ENCODE measurements around the gene SP2.

The SP2 gene

DNA sequence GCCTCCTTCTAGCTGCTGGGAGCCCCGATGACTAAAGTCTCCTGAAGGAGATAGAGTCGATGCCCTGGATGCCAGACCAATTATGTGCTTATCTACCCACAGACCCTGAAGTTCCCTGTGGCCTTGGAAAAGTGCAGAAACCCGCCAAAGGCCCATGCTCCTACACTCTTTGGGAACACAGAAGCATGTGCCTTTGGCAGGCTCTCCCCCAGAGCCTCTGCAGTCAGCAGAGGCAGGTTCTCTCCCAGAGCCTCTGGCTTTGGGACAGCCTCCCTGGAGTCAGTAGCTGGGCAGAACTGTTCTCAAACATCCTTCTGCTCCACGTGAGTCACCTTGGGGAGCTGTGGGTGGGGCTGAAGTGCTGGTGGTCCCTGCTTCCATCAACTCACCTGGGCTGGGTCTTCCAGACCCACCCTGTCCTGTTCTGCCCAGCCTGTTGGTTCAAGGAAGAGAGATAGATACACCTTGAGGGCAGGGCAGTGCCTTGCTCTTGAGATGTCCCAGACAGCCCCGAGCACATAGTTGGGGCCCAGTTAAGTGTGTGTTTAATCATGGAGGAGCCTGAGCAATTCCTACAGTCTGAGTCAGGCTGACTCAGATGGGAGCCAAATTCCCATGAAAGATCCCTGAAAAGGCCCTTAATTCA is 71.7 kb downstream of the SP2 start:
- H3K9me3 ChIP-seq (ENCODE audit: control insufficient read depth, low read length): no peaks in the 10 kb centered on the region
- H3K4me3 ChIP-seq (ENCODE audit: extremely low read depth, insufficient read depth, low read length, poor library complexity, severe bottlenecking): no peak overlapping the region
- H3K27ac ChIP-seq (ENCODE audit: low read depth, low read length, severe bottlenecking): peak overlapping the region; percentile 68
- no peaks in the 10 kb centered on the region for H3K36me3 ChIP-seq (ENCODE audit: control insufficient read depth, insufficient read depth, low read length)
- 69 to 75% methylated on average over 3 to 4 of the region's 5 CpGs for WGBS, 2 experiments (ENCODE audit: insufficient coverage in 2 of 2)
- peaks cover 12% of the 10 kb centered on the region for H3K4me1 ChIP-seq (ENCODE audit: control insufficient read depth, insufficient read depth, low read length, poor library complexity, severe bottlenecking)

DNA sequence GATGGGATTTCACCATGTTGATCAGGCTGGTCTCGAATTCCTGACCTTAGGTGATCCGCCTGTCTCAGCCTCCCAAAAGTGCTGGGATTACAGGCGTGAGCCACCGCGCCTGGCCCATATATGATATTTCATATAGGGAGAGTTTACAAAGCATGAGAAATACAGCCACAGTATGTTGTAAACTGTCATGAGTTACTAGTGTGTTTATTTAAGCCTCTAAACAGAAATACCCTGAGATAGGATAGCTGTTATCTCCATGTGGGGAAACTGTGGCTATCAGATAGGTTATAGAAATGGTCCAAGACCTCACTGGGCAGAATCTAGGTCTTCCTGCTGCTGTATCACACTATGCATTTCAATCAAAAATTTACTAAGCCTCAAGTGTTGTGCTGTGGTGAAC is 72.8 kb downstream of the SP2 start:
- 92 to 100% methylated on average over 2 of the region's 5 CpGs for WGBS, 2 experiments (ENCODE audit: insufficient coverage in 2 of 2)
- peaks cover 12% of the 10 kb centered on the region for H3K4me1 ChIP-seq (ENCODE audit: control insufficient read depth, insufficient read depth, low read length, poor library complexity, severe bottlenecking)
- H3K36me3 ChIP-seq (ENCODE audit: control insufficient read depth, insufficient read depth, low read length): peaks cover 6% of the 10 kb centered on the region

DNA sequence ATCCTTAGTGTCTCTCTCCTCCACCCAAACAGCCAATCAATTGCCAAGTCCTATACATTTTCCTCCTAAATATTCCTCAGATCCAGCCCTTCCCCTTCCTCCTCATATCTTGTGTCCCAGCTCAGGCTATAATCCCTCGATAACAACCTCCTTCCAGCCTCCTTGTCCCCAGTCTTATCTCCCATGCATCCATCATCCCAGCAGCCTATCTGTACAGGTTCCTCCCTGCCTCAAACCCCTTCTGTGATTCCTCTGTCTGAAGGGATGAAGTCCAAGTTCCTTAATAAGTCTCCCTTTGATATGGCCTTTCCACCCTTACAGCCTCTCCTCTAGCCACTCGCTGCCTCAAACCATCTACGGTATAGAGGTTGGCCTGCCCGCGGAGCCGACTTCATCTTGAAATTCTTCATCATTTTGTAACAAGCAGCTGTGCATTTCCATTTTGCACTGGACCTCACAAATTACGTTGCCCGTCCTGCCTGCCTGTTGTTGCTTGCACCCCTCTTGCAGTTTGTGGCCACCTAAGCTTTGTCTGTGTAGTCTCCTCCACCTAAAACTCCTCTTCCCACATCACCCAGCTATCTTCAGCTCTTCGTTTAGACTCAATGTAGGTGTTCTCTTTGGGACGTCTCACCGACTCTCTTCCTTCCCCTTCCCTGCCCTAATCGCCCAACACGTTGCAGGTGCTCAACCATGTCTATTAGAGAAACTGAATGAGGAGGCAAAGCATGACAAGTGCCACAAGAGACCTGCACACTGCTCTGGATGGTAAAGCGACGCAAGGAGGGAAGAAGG is 74.1 kb downstream of the SP2 start:
- H3K4me3 ChIP-seq (ENCODE audit: extremely low read depth, insufficient read depth, low read length, poor library complexity, severe bottlenecking): peak overlapping the region; percentile 5
- peaks cover 12% of the 10 kb centered on the region for H3K4me1 ChIP-seq (ENCODE audit: control insufficient read depth, insufficient read depth, low read length, poor library complexity, severe bottlenecking)
- H3K27ac ChIP-seq (ENCODE audit: low read depth, low read length, severe bottlenecking): no peak overlapping the region
- peaks cover 16% of the 10 kb centered on the region for H3K36me3 ChIP-seq (ENCODE audit: control insufficient read depth, insufficient read depth, low read length)
- H3K9me3 ChIP-seq (ENCODE audit: control insufficient read depth, low read length): no peaks in the 10 kb centered on the region
- 74 to 81% methylated on average over 10 to 14 of the region's 15 CpGs for WGBS, 2 experiments (ENCODE audit: insufficient coverage in 2 of 2)

More for the DNA sequence above, 72.8 kb downstream of the SP2 start:
- Histone ChIP-seq H3K27ac (ENCODE audit: low read depth, low read length, severe bottlenecking) (no peak overlapping the region), H3K9me3 (ENCODE audit: control insufficient read depth, low read length) (no peaks in the 10 kb centered on the region), H3K4me3 (ENCODE audit: extremely low read depth, insufficient read depth, low read length, poor library complexity, severe bottlenecking) (no peak overlapping the region)

DNA sequence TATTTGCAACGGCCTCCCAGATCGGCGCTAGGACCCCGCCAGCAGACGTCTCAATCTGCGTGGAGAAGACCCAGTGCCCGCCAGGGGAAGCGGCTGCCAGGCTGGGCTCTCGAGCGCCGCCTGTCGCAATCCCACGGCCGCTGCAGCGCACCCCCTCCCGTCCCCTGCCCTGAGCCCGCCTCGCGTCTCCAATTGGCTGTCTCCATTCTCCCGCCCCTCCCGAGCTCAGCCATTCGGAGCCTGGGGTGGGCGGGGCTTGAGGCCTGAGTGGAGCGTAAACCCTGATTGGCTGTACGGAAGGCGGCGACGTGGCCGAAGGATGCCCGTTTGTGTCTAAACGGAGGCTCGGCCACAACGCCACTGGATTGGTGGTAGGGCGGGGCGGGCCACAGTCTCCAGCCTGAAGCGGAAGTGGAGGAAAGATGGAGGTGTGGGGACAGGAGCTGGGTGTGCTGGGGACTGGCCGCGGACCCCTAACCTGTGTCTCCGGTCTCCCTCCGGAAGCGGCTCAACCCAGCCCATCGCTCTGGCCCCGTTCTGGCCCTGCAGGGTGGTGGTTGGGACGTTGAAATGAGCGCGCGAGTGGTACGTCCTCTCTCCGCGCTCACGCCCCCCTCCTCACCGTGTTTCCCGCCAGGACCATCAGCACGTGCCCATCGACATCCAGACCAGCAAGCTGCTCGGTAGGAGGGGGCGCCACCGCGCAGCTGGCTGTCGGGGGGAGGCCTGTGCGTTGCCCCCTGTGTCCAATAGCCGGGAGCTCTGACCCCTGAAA is 74.9 kb downstream of the SP2 start, which contains the start of gene CDK5RAP3:
CDK5RAP3 (plus strand) TSS at position 389 of the 775 bp plus-strand sequence; CDS start at position 423, 34 bp downstream.
- Histone ChIP-seq H3K4me3 (ENCODE audit: extremely low read depth, insufficient read depth, low read length, poor library complexity, severe bottlenecking) (peak within 1 kb of the TSS; percentile 66), H3K36me3 (ENCODE audit: control insufficient read depth, insufficient read depth, low read length) (peaks cover 24% of the 10 kb centered on the region), H3K9me3 (ENCODE audit: control insufficient read depth, low read length) (no peaks in the 10 kb centered on the region), H3K4me1 (ENCODE audit: control insufficient read depth, insufficient read depth, low read length, poor library complexity, severe bottlenecking) (peaks cover 12% of the 10 kb centered on the region), H3K27ac (ENCODE audit: low read depth, low read length, severe bottlenecking) (peak within 1 kb of the TSS; percentile 80)
- WGBS, 2 experiments (ENCODE audit: insufficient coverage in 2 of 2): 1 to 2% methylated on average over 42 to 45 of the region's 62 CpGs

DNA sequence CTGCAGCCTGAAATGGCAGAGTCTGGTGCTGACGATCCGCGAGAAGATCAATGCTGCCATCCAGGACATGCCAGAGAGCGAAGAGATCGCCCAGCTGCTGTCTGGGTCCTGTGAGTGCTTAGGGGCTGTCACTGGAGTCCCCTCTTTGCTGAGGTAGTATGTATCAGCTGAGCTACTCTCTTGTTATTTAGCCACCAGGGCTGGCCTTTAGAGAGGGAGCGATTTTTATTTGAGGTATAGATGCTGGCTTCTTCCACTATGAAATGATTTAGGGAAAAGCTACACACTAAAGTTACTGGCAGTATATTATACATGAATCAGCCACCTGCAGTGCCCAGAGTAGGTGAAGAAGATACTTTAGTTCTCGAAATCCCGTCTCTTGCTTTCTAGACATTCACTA is 77.5 kb downstream of the SP2 start:
- no peak overlapping the region for H3K27ac ChIP-seq (ENCODE audit: low read depth, low read length, severe bottlenecking)
- H3K4me3 ChIP-seq (ENCODE audit: extremely low read depth, insufficient read depth, low read length, poor library complexity, severe bottlenecking): no peak overlapping the region
- 98 to 100% methylated on average over 2 to 7 of the region's 8 CpGs for WGBS, 2 experiments (ENCODE audit: insufficient coverage in 2 of 2)
- H3K9me3 ChIP-seq (ENCODE audit: control insufficient read depth, low read length): no peaks in the 10 kb centered on the region
- peaks cover 41% of the 10 kb centered on the region for H3K36me3 ChIP-seq (ENCODE audit: control insufficient read depth, insufficient read depth, low read length)
- peaks cover 2% of the 10 kb centered on the region for H3K4me1 ChIP-seq (ENCODE audit: control insufficient read depth, insufficient read depth, low read length, poor library complexity, severe bottlenecking)

DNA sequence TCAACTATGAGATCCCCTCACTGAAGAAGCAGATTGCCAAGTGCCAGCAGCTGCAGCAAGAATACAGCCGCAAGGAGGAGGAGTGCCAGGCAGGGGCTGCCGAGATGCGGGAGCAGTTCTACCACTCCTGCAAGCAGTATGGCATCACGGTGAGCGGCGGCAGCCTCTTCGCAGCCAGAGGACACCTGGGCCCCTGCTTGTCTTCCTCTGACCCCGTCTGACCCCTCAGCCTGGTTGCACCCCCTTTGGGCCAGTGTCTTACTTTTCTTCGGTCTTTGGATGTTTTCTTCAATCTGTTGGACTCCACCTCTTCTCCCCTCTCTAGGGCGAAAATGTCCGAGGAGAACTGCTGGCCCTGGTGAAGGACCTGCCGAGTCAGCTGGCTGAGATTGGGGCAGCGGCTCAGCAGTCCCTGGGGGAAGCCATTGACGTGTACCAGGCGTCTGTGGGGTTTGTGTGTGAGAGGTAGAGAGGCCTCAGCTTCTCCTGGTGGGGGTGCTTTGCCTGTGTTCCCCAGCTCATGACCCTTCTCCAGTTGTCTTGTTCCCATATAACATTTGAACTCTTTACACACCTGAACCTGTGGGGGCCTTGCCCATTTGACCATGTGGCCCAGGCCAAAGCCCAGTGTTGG is 79.3 kb downstream of the SP2 start:
- Histone ChIP-seq H3K4me1 (ENCODE audit: control insufficient read depth, insufficient read depth, low read length, poor library complexity, severe bottlenecking) (peaks cover 8% of the 10 kb centered on the region), H3K27ac (ENCODE audit: low read depth, low read length, severe bottlenecking) (no peak overlapping the region), H3K4me3 (ENCODE audit: extremely low read depth, insufficient read depth, low read length, poor library complexity, severe bottlenecking) (no peak overlapping the region), H3K9me3 (ENCODE audit: control insufficient read depth, low read length) (no peaks in the 10 kb centered on the region), H3K36me3 (ENCODE audit: control insufficient read depth, insufficient read depth, low read length) (peaks cover 58% of the 10 kb centered on the region)
- 93 to 96% methylated on average over 10 to 11 of the region's 15 CpGs for WGBS, 2 experiments (ENCODE audit: insufficient coverage in 2 of 2)

DNA sequence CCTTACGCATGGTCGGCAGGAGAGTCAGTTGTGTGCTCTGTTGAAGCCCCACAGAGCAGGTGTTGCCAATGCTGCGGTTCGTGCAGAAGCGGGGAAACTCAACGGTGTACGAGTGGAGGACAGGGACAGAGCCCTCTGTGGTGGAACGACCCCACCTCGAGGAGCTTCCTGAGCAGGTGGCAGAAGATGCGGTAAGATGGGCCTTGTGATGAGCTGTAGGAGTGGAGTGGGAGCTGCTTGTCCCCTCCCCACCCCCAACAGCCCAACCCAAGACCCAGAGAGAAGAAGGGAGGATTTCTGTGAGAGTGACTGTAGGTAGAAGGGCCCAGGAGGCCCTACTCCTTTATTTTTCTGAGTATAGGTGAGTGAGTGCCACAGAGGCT is 79.8 kb downstream of the SP2 start:
- Histone ChIP-seq H3K9me3 (ENCODE audit: control insufficient read depth, low read length) (no peaks in the 10 kb centered on the region), H3K4me1 (ENCODE audit: control insufficient read depth, insufficient read depth, low read length, poor library complexity, severe bottlenecking) (peaks cover 8% of the 10 kb centered on the region), H3K4me3 (ENCODE audit: extremely low read depth, insufficient read depth, low read length, poor library complexity, severe bottlenecking) (no peak overlapping the region), H3K27ac (ENCODE audit: low read depth, low read length, severe bottlenecking) (no peak overlapping the region), H3K36me3 (ENCODE audit: control insufficient read depth, insufficient read depth, low read length) (peaks cover 63% of the 10 kb centered on the region)
- WGBS, 2 experiments (ENCODE audit: insufficient coverage in 2 of 2): 94% methylated on average over 7 to 8 of the region's 10 CpGs

DNA sequence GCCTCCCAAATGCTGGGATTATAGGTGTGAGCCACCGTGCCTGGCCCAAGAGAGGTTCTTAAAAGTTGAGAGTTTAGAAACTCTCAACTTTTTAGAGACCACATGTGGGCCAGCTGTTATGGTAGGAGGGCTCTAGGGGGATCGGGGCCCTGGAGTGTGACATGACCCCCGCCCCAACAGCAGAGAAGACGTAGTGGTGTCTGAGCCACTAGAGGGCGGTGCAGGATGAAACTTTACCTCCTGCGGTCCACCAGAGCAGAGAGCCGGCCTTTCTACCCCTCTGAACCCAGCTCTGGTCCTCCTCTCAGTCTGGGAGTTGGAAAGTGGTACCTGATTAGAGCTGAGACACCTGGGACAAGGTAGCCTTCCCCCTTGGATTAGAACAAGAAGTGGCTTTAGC is 82.3 kb downstream of the SP2 start:
- Histone ChIP-seq H3K9me3 (ENCODE audit: control insufficient read depth, low read length) (no peaks in the 10 kb centered on the region), H3K27ac (ENCODE audit: low read depth, low read length, severe bottlenecking) (no peak overlapping the region), H3K4me3 (ENCODE audit: extremely low read depth, insufficient read depth, low read length, poor library complexity, severe bottlenecking) (no peak overlapping the region), H3K36me3 (ENCODE audit: control insufficient read depth, insufficient read depth, low read length) (peaks cover 87% of the 10 kb centered on the region), H3K4me1 (ENCODE audit: control insufficient read depth, insufficient read depth, low read length, poor library complexity, severe bottlenecking) (peaks cover 20% of the 10 kb centered on the region)
- WGBS, 2 experiments (ENCODE audit: insufficient coverage in 2 of 2): 11 to 25% methylated on average over 6 of the region's 7 CpGs
